Hematopoietic multipotent progenitor cell treated with erythropoietin and hydrocortisone succinate and interleukin-3 and kit ligand, for 17 days (in vitro differentiated cells): ENCODE measurements around the gene OSM.
A peak's percentile ranks its signal among the peaks of the same experiment; 100 is the strongest.
"Not testable (repeated sequence)": the region's sequence is repeated elsewhere in the genome, so short reads cannot be mapped to it uniquely, and the experiment has no call there.

Source experiments
- DNase-seq: peaks from one replicate; pipeline ENCODE4 v3.0.0-alpha.2; 2015; ENCODE audit warnings: low spot score

The OSM gene

GRCh38 chr22:30244641-30245040 is 22.0 kb downstream of the OSM start:
- no peak for DNase-seq

DNA sequence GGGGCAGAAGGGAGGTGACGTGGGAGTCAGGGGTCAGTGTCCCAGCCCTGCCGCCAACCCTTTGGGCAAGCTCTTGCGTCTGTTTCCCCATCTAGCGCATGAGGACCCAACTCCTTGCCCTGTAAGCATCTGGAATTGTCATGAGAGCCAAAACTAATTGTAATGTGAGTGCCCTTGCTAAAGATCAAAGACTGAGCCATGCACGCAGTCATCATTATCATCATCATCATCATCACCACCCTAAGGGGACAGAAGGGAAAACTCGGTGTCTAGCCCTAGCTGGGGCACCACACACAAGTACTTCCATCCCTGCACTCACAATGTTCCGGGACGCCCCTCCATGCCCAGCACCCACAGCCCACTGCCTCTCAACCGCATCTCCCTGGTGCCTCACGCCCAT is 22.6 kb downstream of the OSM start:
- DNase-seq, result no peak

- no peak for DNase-seq
These were observed 23.0 kb downstream of the OSM start for GRCh38 chr22:30243661-30244060.

DNA sequence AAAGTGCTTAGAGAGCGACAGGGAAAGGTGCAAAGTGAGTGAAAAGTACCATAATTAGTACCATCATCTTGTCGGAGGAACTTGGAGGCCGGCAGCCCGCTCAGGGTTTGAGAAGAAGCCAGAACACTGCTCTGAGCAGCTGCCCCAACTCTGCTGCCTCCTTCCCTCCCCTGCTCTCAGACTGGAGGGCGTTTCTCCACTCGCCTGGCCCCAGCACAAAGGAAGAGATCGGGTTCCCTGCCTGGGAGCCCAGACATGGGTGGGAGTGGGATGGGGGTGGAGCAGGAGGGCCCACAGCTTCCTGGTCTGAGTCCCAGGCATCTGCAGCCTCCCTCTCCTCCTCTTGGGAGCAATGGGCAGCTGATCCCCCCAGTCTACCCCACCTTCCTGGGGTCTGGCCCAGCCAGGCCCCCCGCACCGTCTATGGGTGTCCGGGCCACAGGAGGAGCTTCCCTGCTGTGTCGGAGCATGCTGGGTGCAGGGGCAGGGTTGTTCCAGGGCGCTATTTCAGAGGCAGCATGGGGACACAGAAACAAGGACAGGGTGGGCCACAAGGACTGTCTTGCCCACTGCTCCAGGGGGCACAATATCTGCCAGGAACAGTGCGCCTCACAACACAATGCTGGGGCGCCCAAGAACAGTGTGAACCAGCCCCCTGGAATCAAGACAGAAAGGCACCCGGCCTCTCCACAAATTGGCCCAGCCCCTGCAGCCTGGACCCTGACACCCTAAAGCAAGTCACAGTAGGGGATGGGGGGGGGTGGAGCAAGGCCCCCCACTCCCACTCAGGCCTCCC is 24.9 kb downstream of the OSM start:
- DNase-seq, result no peak

GRCh38 chr22:30240541-30241417 is 25.9 kb downstream of the OSM start:
- DNase-seq, result no peak

GRCh38 chr22:30239488-30240405 is 26.9 kb downstream of the OSM start:
- no peak for DNase-seq

GRCh38 chr22:30238661-30239487 is 27.8 kb downstream of the OSM start:
- DNase-seq, result no peak

DNA sequence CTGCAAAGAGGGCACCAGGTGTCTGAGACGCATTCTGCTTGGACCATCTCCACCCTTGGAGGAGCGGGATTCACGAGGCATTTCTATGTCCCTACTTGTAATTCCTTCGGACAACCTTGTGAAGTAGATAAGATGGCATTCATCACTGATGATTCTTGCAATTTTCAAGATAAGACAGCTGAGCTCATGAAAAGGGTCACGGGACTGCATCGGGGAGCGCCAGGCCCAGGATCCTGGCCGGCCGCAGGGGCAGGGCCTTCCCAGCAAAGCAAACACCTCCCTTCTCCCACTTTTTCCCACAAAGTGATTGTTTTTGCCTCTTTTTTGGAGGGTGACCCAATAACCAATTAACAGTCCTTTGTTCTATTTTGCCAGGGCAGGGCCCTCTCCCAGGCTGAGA is 28.5 kb downstream of the OSM start:
- no peak for DNase-seq

DNA sequence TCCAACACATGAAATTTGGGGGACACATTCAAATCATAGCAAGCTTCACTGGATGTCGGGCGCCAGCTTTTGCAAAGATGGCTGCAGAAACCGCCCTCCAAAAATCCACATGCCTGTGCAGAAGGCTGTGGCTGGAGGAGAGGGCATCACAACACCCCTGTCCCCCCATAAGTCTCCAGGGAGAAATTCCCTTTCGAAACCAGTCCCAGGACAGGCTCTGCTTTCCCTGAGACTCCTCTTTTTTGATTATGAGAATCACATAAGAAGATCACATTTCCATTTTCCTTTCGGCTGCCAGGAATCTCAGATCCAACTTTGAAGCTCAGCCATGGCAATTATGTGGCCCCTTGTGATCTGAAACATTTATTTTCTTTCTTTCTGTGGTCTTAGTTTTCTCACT is 29.8 kb downstream of the OSM start:
- DNase-seq, result no peak

GRCh38 chr22:30235687-30236170 is 30.9 kb downstream of the OSM start:
- no peak for DNase-seq

- DNase-seq, result no peak
These were observed 31.7 kb downstream of the OSM start for GRCh38 chr22:30234786-30235470.

DNA sequence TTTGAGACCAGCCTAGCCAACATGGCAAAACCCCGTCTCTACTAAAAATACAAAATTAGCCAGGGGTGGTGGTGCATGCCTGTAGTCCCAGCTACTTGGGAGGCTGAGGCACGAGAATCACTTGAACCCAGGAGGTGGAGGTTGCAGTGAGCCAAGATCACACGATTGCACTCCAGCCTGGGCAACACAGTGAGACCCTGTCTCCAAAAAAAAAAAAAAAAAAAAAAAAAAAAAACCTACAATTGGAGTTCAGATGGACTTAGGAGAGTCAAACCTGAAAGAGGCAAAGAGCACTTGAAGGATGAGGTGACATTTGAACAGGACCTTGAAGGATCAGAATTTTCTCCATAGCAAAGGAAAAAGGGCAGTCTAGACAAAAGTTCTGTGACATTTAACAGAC is 32.3 kb downstream of the OSM start:
- not testable (repeated sequence) for DNase-seq

DNA sequence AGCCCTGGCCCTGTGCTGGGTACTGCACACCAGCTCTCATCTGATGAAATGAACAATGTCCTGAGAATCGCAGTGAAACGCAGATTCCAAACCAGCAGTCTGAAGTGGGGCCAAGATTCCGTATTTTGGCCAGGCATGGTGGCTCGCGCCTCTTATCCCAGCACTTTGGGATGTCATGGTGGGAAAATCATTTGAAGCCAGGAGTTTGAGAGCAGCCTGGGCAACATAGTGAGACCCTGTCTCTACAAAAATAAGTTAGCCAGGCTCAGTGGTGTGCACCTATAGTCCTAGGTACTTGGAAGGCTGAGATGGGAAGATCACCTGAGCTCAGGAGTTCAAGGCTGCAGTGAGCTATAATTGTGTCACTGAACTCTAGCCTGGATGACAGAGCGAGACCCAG is 33.1 kb downstream of the OSM start:
- DNase-seq, result no peak

DNA sequence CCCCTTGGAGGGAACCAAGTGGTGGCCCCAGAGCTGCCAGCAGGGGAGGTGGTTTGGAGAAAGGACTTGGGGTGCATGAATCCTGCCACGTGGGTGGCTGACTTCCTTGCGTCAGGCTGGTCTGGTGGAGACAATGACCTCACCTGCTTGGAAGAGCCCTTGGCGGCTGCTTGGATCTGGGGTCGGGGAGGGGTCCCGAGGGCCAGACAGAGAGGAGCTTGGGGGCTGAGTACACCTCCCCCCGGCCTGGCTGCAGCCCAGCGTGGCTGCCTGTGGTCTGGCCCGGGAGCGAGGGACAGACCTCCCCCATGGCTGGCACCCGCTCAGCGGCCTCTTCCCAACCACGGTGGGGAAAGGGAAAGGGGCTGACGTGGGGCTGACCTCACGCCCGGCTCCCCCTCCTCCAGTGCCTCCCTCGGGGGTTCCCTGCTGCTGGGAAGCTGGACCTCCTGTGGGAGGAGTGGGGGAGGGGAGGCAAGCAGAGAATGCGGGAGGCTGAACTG is 33.9 kb downstream of the OSM start:
- DNase-seq, result no peak

DNA sequence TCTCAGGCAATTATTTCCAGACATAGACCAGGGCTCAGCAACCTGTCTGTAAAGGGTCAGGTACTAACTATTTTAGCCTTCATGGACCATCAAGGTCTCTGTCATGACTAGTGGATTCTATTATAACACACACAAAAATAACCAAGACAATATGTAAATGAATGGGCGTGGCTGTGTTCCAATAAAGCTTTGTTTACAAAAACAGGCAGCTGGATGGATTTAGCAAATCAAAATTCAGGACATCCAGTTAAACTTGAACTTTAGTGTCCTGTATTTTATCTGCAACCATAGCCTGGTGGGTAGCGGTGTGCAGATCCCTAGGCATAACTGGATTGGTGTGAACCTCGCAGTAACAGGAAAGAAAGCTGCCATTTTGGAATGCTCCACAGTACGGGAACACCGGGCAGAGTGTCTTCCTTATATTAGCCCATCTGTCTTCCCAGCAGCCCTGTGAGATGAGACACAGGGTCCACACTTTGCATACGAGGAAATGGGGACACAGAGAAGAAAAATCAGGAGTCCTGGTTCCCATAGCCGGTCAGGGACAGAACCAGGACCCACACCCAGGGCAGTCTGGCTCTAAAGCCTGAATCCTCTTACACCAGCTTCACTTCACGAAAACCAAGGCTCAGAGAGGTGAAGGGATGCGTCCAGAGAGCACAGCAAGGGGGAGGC is 35.7 kb downstream of the OSM start:
- DNase-seq, result no peak

DNA sequence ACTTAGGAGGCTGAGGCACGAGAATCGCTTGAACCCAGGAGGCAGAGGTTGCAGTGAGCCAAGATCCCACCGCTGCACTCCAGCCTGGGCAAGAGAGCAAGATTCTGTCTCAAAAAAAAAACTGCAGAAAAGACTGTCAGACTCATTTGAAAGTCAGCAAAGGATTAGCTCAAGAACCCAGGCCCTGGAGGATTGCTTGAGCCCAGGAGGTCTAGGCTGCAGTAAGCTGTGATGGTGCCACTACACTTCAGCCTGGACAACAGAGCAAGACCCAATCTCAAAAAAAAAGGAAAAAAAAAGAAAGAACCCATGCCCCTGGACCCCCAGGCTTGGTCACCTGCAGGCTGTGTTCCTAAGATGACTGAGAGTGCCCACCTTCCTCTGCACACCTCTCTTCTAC is 36.3 kb downstream of the OSM start:
- no peak for DNase-seq

DNA sequence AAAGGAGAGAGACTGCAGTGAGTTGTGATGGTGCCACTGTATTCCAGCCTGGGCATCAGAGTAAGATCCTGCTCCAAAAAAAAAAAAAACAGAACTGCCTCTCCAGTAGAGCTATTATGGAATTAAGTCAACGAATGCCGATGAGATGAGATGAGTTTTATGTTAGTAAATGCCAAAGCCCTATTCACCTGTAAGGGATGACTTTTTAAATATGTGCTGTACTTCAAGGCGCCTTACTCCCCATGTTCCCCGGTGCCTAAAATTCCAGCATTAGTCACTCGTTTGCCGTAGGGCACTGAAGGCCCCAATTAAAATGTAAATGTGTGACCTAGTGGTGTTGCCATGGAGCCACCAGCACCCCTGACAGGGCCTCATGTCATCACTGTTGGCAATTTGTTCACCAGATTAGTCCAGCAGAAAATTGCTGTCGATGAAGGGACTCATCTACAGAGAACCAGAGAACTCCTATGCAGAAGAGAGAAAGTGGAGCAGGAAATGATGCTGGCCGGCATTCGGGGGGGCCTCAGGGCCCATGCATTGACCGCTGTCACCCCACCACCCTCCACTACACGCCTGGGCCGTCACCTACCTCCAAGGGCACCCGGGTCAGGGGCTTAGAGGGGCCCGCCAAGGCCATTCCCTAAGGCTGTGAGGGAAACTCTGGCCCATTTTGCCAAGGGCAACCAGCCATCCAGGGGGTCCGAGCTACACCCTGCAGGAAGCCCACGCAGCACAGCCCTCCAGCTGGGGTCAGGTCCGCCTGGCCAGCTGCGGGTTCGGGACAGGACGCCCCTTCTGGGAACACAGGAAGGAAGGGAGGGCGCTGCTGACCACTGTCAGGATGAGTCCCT is 37.9 kb downstream of the OSM start:
- DNase-seq, result no peak

DNA sequence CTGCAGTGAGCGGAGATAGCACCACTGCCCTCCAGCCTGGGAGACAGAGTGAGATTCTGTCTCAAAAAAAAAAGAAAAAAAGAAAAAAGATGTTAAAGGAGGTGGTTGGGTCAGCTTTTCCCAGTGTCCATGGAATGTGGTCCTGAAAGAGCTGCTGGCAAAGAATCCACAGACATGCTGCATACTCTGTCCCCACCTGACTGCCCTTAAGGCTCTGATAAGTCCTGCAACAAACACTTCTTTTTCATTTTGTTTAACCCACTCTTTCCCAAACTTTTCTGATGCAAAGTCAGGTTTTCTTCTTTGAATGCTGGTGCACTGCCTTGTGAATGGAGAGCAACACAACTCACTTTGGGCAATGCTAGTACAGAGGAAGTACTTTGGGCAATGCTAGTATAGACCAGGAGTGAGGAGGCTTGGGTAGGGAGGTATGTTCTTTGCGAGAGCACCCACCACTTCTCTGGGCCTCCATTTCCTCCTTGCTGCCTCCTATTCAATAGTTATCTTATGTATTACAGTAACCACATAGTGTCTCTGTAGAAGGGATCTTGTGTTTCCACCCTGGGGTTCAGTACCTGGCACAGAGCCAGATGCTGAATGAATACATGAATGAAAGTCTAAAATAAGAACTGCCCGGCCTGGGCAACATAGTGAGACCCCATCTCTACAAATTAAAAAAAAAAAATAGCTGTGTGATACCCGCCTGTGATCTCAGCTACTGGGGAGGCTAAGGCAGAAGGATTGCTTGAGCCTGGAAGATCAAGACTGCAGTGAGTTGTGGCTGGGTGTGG is 39.0 kb downstream of the OSM start:
- peak; percentile 30 for DNase-seq
